ENCODE measurements around the gene ZNF70.

GRCh38 chr22:23767673-23768548, 17.0 kb upstream of the ZNF70 start, which contains the start of gene CHCHD10:
- TF ChIP-seq, protein P1, sequence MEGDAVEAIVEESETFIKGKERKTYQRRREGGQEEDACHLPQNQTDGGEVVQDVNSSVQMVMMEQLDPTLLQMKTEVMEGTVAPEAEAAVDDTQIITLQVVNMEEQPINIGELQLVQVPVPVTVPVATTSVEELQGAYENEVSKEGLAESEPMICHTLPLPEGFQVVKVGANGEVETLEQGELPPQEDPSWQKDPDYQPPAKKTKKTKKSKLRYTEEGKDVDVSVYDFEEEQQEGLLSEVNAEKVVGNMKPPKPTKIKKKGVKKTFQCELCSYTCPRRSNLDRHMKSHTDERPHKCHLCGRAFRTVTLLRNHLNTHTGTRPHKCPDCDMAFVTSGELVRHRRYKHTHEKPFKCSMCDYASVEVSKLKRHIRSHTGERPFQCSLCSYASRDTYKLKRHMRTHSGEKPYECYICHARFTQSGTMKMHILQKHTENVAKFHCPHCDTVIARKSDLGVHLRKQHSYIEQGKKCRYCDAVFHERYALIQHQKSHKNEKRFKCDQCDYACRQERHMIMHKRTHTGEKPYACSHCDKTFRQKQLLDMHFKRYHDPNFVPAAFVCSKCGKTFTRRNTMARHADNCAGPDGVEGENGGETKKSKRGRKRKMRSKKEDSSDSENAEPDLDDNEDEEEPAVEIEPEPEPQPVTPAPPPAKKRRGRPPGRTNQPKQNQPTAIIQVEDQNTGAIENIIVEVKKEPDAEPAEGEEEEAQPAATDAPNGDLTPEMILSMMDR (IDR thresholded peaks at IDR 0.05): peak in 1 of 3 donors; percentile 6
- no peak for TF ChIP-seq POLR2A (IDR thresholded peaks at IDR 0.05)
